ENCODE results near the gene ADGRV1.

The ADGRV1 gene

DNA sequence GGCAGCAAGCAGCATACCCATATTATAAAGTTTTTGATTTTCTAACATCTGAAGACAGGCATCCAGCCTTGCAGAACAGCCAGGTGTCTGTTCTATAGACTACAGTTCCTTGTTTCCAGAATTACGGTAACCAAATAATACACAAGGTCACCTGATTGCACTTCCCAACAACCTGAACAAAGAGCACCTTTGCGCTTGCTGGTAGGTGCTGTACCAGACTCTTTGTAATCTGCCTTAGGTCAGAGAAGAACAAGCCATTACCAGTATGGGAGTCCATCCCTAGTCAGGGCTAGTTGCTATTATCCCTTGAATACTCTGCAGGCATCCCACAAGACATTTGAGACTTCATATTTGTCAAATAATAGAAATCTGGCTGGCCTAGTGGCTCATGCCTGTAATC, 568.3 kb downstream of the ADGRV1 start (continued):
- no peak for TF ChIP-seq ZNF202 (tag by site-specific recombination; IDR thresholded peaks at IDR 0.05; ENCODE audit: borderline replicate concordance)
- no peak for TF ChIP-seq ZBTB48 (tag by site-specific recombination; IDR thresholded peaks at IDR 0.05)
- no peak for TF ChIP-seq ZNF701 (tag by site-specific recombination; IDR thresholded peaks at IDR 0.05)
- no peak for TF ChIP-seq ZNF629 (tag by site-specific recombination; IDR thresholded peaks at IDR 0.05)

DNA sequence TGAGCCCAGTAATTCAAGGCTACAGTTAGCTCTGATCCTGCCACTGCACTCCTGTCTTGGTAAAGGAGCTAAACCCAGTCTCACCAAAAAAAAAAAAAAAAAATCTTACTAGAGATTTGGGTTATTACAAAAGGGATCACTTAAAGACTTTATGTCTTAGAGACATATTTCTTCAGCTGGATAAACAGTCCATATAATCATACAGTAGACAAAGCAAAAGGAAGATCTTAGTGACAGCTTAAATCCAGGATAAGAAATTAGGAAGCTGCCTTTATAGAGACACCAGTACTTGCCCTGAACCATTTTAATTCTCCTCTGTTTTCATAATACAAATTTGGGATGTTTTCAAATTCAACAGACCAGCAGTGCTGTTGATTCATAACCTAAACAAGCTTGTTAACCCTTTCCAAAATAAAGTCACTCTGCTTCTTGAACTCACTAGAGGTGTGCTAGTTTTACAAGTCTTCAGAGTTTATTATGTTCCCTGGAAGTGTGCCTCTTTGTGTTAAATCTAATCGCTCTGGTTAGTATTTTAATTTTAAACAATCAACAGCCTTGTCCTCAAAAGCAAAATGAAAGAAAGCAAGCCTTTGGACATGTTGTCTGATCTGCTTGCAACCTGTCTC, 569.0 kb downstream of the ADGRV1 start:
- ChIA-PET POLR2A (interaction anchor here (0.7 kb wide), 1 partner anchor 13 kb away, joined by 7 read pairs; no protein-coding TSS in a partner anchor), CTCF (interaction anchor here (0.5 to 1.3 kb wide), 3 partner anchors 10 to 257 kb away, joined by 4 to 5 read pairs (median 5); no protein-coding TSS in a partner anchor)
- H3K27ac ChIP-seq (ENCODE audit: extremely low read depth, low read depth, low read length): no peak overlapping the region
- H3K36me3 ChIP-seq (ENCODE audit: control insufficient read depth in 2 of 2, insufficient read depth in 1 of 2, low read length in 2 of 2): no peaks in the 10 kb centered on the region
- TF ChIP-seq ZNF707 (tag by site-specific recombination; IDR thresholded peaks at IDR 0.05): no peak
- TF ChIP-seq SALL2 (tag by site-specific recombination; IDR thresholded peaks at IDR 0.05; ENCODE audit: borderline replicate concordance): no peak
- TF ChIP-seq ZNF621 (tag by site-specific recombination; IDR thresholded peaks at IDR 0.05): no peak
- TF ChIP-seq ZNF585B (tag by site-specific recombination; IDR thresholded peaks at IDR 0.05): no peak
- TF ChIP-seq KLF10 (tag by site-specific recombination; IDR thresholded peaks at IDR 0.05): no peak
- no peak for TF ChIP-seq ZFP69B (tag by site-specific recombination; IDR thresholded peaks at IDR 0.05)
- TF ChIP-seq ZBTB48 (tag by site-specific recombination; IDR thresholded peaks at IDR 0.05): no peak
- no peak for TF ChIP-seq ZNF121 (tag by site-specific recombination; IDR thresholded peaks at IDR 0.05)
- TF ChIP-seq, protein P1, sequence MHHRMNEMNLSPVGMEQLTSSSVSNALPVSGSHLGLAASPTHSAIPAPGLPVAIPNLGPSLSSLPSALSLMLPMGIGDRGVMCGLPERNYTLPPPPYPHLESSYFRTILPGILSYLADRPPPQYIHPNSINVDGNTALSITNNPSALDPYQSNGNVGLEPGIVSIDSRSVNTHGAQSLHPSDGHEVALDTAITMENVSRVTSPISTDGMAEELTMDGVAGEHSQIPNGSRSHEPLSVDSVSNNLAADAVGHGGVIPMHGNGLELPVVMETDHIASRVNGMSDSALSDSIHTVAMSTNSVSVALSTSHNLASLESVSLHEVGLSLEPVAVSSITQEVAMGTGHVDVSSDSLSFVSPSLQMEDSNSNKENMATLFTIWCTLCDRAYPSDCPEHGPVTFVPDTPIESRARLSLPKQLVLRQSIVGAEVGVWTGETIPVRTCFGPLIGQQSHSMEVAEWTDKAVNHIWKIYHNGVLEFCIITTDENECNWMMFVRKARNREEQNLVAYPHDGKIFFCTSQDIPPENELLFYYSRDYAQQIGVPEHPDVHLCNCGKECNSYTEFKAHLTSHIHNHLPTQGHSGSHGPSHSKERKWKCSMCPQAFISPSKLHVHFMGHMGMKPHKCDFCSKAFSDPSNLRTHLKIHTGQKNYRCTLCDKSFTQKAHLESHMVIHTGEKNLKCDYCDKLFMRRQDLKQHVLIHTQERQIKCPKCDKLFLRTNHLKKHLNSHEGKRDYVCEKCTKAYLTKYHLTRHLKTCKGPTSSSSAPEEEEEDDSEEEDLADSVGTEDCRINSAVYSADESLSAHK (tag by site-specific recombination; IDR thresholded peaks at IDR 0.05): no peak
- peaks cover 9% of the 10 kb centered on the region for H3K4me1 ChIP-seq (ENCODE audit: control insufficient read depth, insufficient read depth, low read length)
- H3K4me3 ChIP-seq (ENCODE audit: low read depth, low read length): no peak overlapping the region
- no peaks in the 10 kb centered on the region for H3K9me3 ChIP-seq (ENCODE audit: control insufficient read depth, insufficient read depth, low read depth, low read length)

DNA sequence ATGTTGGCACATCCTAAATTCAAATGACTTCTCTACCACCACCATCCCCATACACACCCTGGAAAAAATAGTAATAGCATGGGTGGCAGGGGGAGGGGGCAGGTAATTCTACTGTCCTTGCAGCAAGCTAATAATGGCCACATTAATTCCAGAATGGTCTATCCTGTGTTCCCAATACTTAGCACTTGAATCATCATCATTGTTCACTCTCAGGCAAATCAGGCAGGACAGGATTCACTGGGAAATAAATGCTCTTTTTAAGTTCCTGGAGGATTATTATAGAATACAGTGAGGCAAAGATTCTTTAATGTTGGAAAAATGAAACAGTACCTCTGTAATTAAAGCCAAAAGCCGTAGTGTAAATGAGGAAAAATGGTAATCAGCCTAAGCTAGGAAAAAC, 570.0 kb downstream of the ADGRV1 start:
- ChIA-PET CTCF (no interaction called here), POLR2A (no interaction called here)
- no peak overlapping the region for H3K27ac ChIP-seq (ENCODE audit: extremely low read depth, low read depth, low read length)
- TF ChIP-seq GLI2 (tag by site-specific recombination; IDR thresholded peaks at IDR 0.05; ENCODE audit: borderline replicate concordance, low read depth) (no peak), ZNF302 (tag by site-specific recombination; IDR thresholded peaks at IDR 0.05; ENCODE audit: low read depth) (no peak), GFI1B (tag by site-specific recombination; IDR thresholded peaks at IDR 0.05) (no peak), ZNF366 (tag by site-specific recombination; conservative IDR thresholded peaks at IDR 0.05) (no peak), ZNF48 (tag by site-specific recombination; IDR thresholded peaks at IDR 0.05) (no peak), ZNF23 (tag by site-specific recombination; IDR thresholded peaks at IDR 0.05; ENCODE audit: borderline replicate concordance) (no peak), WT1 (tag by site-specific recombination; IDR thresholded peaks at IDR 0.05) (no peak), ZSCAN23 (tag by site-specific recombination; IDR thresholded peaks at IDR 0.05) (no peak)
- TF ChIP-seq, protein P2, sequence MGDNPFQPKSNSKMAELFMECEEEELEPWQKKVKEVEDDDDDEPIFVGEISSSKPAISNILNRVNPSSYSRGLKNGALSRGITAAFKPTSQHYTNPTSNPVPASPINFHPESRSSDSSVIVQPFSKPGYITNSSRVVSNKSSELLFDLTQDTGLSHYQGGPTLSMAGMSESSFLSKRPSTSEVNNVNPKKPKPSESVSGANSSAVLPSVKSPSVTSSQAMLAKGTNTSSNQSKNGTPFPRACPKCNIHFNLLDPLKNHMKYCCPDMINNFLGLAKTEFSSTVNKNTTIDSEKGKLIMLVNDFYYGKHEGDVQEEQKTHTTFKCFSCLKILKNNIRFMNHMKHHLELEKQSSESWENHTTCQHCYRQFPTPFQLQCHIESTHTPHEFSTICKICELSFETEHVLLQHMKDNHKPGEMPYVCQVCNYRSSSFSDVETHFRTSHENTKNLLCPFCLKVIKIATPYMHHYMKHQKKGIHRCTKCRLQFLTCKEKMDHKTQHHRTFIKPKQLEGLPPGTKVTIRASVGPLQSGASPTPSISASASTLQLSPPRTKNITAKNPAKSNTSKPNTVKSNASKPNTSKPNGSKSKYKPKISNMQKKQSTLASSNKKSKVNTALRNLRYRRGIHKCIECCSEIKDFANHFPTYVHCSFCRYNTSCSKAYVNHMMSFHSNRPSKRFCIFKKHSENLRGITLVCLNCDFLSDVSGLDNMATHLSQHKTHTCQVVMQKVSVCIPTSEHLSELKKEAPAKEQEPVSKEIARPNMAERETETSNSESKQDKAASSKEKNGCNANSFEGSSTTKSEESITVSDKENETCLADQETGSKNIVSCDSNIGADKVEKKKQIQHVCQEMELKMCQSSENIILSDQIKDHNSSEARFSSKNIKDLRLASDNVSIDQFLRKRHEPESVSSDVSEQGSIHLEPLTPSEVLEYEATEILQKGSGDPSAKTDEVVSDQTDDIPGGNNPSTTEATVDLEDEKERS (tag by site-specific recombination; IDR thresholded peaks at IDR 0.05): no peak
- TF ChIP-seq, protein P3, sequence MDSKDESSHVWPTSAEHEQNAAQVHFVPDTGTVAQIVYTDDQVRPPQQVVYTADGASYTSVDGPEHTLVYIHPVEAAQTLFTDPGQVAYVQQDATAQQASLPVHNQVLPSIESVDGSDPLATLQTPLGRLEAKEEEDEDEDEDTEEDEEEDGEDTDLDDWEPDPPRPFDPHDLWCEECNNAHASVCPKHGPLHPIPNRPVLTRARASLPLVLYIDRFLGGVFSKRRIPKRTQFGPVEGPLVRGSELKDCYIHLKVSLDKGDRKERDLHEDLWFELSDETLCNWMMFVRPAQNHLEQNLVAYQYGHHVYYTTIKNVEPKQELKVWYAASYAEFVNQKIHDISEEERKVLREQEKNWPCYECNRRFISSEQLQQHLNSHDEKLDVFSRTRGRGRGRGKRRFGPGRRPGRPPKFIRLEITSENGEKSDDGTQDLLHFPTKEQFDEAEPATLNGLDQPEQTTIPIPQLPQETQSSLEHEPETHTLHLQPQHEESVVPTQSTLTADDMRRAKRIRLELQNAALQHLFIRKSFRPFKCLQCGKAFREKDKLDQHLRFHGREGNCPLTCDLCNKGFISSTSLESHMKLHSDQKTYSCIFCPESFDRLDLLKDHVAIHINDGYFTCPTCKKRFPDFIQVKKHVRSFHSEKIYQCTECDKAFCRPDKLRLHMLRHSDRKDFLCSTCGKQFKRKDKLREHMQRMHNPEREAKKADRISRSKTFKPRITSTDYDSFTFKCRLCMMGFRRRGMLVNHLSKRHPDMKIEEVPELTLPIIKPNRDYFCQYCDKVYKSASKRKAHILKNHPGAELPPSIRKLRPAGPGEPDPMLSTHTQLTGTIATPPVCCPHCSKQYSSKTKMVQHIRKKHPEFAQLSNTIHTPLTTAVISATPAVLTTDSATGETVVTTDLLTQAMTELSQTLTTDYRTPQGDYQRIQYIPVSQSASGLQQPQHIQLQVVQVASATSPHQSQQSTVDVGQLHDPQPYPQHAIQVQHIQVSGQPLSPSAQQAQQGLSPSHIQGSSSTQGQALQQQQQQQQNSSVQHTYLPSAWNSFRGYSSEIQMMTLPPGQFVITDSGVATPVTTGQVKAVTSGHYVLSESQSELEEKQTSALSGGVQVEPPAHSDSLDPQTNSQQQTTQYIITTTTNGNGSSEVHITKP (tag by site-specific recombination; IDR thresholded peaks at IDR 0.05): no peak
- TF ChIP-seq, protein P4, sequence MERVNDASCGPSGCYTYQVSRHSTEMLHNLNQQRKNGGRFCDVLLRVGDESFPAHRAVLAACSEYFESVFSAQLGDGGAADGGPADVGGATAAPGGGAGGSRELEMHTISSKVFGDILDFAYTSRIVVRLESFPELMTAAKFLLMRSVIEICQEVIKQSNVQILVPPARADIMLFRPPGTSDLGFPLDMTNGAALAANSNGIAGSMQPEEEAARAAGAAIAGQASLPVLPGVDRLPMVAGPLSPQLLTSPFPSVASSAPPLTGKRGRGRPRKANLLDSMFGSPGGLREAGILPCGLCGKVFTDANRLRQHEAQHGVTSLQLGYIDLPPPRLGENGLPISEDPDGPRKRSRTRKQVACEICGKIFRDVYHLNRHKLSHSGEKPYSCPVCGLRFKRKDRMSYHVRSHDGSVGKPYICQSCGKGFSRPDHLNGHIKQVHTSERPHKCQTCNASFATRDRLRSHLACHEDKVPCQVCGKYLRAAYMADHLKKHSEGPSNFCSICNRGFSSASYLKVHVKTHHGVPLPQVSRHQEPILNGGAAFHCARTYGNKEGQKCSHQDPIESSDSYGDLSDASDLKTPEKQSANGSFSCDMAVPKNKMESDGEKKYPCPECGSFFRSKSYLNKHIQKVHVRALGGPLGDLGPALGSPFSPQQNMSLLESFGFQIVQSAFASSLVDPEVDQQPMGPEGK (tag by site-specific recombination; IDR thresholded peaks at IDR 0.05): no peak

More for the DNA sequence above, 570.0 kb downstream of the ADGRV1 start:
- Histone ChIP-seq H3K4me3 (ENCODE audit: low read depth, low read length) (no peak overlapping the region), H3K36me3 (ENCODE audit: control insufficient read depth in 2 of 2, insufficient read depth in 1 of 2, low read length in 2 of 2) (no peaks in the 10 kb centered on the region), H3K9me3 (ENCODE audit: control insufficient read depth, insufficient read depth, low read depth, low read length) (no peaks in the 10 kb centered on the region), H3K4me1 (ENCODE audit: control insufficient read depth, insufficient read depth, low read length) (peaks cover 9% of the 10 kb centered on the region)
